Ovary (tissue), 3 donors: ENCODE measurements around the gene PRDM16.

Experiments used
- CTCF ChIP-seq, 3 donors: fragments of 450-650 bp in 2 of 3; fragments of 200-600 bp in 1 of 3; IDR thresholded peaks; one replicate each; pipeline versions ENCODE4 v1.5.1 to v1.8.0; 2016 to 2022; ENCODE audit warnings: antibody characterized with exemption in 3 of 3, mild to moderate bottlenecking in 1 of 3
- EP300 ChIP-seq: sonication (generic); formaldehyde crosslinking; IDR thresholded peaks from one replicate; pipeline ENCODE4 v1.6.1; 2017; ENCODE audit warnings: antibody characterized with exemption
- POLR2A ChIP-seq: fragments of 450-650 bp; IDR thresholded peaks from one replicate; pipeline ENCODE4 v1.6.1; 2017; ENCODE audit warnings: antibody characterized with exemption, mild to moderate bottlenecking, moderate library complexity
- donor health status: DM: no; HTN: no; CAD: no.

GRCh38 chr1:3441410-3441847 is 372.4 kb downstream of the PRDM16 start:
- TF ChIP-seq CTCF (IDR thresholded peaks at IDR 0.05) (no peak), POLR2A (no peak), EP300 (no peak)
